HG03558 (cell line): ENCODE measurements around the gene ANKRD33B.
"Not testable (repeated sequence)": the region's sequence is repeated elsewhere in the genome, so short reads cannot be mapped to it uniquely, and the experiment has no call there.

ENCODE experiments used
- ATAC-seq: cut with Tn5 transposase; IDR thresholded peaks from one replicate; pipeline ENCODE4 v1.9.1; 2021; ENCODE audit warnings: moderate number of reproducible peaks; ENCODE audit not compliant: unreplicated experiment; ENCODE audit errors: extremely low read depth

The ANKRD33B gene

DNA sequence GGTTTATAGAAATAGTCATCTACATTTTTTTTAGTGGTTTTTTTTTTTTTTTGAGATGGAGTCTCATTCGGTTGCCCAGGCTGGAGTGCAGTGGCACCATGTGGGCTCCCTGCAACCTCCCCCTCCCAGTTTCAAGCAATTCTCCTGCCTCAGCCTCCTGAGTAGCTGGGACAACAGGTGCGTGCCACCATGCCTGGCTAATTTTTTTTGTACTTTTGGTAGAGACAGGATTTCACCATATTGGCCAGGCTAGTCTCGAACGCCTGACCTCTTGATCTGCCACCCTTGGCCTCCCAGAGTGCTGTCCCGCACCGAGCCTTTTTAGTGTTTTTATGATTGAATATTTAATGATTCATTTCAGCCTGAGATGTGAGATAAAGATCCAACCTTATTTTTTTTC is 27.3 kb downstream of the ANKRD33B start:
- ATAC-seq: no peak

GRCh38 chr5:10591966-10592365 is 28.1 kb downstream of the ANKRD33B start:
- ATAC-seq: no peak

- ATAC-seq: peak; percentile 53
Observed at GRCh38 chr5:10592601-10593000, 28.7 kb downstream of the ANKRD33B start.

DNA sequence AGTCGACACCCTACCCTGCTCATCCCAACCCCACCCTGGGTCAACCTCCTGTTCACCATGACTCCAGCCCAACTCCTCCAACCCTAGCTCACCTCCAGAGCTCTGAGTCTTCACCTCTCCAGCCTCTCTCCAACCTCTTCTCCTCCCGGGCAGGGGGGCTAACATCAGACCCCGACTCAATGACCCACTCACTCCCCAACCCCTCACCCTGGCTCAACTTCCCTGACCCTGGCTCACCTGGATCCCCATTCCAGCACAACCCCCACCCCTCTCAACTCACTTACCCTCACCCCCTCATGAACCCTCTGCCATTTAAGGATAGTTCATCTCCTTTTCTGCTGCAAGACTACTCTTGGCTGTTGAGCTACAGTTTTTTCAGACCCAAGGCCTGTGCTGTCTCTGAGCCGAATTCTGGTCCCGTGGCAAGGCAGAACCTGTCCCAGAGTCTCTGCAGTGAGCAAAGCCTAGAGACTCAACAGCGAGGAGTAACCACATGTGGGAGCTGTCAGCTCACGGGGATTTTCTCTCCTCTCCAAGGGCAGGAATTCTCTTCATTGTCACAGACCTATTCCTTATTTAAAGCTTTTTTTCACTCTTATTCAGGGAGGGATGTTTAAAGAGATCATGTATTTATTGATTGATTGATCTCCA is 29.8 kb downstream of the ANKRD33B start:
- no peak for ATAC-seq

DNA sequence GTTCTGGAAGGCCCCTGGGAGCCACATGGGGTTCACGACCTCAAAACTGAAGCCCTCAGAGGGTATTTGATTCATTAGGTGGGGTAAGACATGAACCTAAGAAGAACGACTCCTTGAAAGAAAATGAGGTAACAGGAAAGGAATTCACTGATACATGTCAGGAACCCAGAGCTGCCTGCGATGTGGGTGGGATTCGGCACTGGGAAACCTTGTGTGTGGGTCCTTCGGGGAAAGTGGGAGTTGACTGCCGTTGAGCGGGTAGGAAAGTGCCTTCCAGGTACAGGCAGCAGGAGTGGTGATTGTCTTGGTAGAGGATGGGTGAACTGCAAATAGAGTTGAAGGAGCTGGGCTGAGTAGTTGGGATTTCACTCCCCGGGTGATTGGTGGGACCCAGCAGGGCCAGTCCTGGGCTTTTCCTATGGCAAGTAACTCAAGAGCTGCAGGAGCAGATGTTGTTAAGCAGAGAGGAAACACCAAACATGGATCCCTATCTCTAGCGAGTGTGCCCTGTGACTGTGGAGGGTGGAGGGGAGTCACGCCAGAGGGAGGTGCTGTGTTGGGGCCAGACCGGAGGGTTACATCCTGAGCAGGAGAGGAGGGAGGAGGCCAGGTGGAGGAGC is 30.8 kb downstream of the ANKRD33B start:
- ATAC-seq: no peak

- no peak for ATAC-seq
Observed at GRCh38 chr5:10595293-10595671, 31.4 kb downstream of the ANKRD33B start.

GRCh38 chr5:10595672-10596309 is 31.9 kb downstream of the ANKRD33B start:
- ATAC-seq: peak; percentile 34

DNA sequence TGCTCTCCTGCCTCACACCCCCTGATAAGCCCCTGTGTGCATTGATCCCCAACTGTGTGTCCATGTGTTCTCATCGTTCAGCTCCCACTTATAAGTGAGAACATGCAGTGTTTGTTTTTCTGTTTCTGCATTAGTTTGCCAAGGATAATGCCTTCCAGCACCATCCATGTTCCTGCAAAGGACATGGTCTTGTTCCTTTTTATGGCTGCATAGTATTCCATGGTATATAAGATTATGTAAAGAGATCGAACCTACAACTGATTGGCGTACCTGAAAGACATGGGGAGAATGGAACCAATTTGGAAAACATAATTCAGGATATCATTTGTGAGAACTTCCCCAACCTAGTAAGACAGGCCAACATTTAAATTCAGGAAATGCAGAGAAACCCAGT is 32.4 kb downstream of the ANKRD33B start:
- ATAC-seq: no peak

DNA sequence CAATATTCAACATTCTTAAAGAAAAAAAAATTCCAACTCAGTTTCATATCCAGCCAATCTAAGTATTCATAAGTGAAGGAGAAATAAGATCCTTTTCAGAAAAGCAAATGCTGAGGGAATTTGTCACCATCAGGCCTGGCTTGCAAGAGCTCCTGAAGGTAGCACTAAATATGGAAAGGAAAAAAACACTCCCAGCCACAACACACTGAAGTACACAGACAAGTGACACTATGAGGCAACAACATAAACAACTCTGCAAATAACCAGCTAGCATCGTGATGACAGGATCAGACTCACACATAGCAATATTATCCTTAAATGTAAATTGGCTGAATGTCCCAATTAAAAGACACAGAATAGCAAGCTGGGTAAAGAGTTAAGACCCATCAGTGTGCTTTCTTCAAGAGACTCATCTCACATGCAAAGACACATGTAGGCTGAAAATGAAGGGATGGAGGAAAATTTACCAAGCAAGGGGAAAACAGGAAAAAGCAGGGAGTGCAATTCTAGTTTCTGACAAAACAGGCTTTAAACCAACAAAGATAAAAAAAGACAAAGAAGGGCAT is 33.1 kb downstream of the ANKRD33B start:
- no peak for ATAC-seq

- ATAC-seq: no peak
Observed at GRCh38 chr5:10599113-10599512, 35.2 kb downstream of the ANKRD33B start.

DNA sequence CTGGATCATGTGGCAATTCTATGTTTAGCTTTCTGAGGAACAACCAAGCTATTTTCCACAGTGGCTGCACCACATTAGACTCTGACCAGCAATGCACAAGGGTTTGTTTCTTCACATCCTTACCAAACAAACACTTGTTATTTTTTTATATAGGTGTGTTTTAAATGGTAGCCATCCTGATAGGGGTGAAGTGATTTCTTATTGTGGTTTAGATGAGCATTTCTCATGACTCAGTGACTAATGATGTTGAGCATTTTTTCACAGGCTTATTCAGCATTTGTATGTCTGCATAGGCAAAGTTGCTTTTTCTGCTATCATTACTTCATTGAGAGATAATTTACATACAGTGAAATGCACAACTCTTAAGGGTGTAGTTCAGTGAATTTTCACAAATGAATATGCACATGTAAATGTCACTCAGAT is 36.0 kb downstream of the ANKRD33B start:
- no peak for ATAC-seq

DNA sequence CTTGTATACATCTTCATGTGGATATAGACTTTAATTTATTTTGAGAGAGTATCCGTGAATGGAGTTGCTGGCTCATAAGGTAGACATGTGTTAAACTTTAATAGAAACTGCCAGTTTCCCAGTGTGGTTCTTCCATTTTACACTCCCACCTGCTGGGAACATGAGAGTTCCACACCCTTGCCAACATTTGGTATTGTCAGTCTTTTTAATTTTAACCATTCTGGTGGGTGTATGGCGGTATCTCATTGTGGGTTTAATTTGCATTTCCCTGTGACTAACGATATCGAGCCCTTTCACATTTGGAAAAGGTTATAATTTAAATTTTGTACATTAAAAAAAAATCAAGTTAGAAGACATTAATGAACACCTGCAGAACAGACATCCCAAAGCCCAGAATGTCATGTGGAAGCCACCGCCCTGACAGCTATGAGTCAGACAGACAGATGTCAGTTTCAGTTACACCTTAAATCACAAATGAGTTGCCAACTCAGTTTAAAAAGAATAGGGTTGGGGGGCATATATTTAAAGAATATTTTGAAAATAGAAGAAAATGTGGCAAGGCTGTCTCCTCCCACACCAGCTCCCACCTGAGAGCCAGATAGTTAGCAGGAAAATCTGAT is 36.9 kb downstream of the ANKRD33B start:
- peak; percentile 76 for ATAC-seq

- ATAC-seq: peak; percentile 27
Observed at GRCh38 chr5:10601246-10602030, 37.6 kb downstream of the ANKRD33B start.

GRCh38 chr5:10602031-10602806 is 38.3 kb downstream of the ANKRD33B start:
- ATAC-seq: no peak

DNA sequence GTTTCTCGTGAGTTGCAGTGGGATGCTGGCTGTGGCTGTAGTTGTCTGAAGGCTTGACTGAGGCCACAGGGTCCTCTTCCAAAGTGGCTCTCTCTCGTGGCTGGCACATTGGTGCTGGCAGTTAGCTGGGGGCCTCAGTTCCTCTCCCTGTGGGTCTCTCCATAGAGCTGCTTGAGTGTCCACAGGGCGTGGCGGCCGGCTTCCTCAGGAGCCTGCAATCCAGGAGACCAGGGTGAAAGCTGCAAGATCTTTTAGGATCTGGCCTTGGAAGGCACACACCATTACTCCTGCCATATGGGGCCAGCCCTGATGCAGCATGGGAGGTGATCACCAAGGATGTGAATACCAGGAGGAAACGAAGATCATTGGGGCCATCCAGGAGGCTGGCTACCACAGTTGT is 41.1 kb downstream of the ANKRD33B start:
- ATAC-seq: no peak

DNA sequence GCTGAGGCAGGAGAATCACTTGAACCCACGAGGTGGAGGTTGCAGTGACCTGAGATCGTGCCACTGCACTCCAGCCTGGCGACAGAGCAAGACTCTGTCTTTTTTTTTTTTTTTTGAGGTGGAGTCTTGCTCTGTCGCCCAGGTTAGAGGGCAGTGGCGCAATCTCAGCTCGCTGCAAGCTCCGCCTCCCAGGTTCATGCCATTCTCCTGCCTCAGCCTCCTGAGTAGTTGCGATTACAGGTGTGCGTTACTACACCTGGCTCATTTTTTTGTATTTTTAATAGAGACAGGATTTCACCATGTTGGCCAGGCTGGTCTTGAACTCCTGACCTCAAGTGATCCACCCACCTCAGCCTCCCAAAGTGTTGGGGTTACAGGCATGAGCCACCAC is 42.8 kb downstream of the ANKRD33B start:
- ATAC-seq: not testable (repeated sequence)

DNA sequence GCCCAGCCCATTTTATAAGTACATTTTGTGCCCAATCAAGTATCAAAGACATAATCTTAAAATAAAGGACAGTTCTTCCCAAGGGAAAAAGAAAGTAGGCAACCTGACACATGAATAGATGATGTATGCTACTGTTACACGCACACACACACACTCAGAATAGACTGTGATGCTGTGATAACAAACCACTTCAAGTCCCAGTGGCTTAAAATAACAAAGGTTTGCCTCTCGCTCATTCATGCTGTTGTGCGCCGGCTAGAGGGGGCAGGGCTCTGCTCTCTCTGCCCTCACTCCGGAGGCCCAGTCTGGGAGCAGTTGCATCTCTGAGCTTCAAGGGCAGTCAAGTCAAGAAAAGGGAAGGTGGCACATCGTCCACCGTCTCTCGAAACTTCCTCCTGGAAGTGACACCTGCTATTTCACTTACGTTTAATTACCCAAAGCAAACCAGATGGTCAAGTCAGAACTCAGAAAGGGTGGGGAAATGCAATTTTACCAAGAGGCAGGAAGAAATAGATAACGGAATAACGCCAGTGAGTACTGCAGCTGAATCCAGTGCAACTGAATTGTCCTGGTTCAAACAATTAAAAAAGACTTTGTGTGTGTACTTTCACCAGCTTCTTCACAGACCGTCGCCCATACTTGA is 43.3 kb downstream of the ANKRD33B start:
- peak; percentile 84 for ATAC-seq

- ATAC-seq: peak; percentile 29
Observed at GRCh38 chr5:10607666-10608073, 43.8 kb downstream of the ANKRD33B start.

DNA sequence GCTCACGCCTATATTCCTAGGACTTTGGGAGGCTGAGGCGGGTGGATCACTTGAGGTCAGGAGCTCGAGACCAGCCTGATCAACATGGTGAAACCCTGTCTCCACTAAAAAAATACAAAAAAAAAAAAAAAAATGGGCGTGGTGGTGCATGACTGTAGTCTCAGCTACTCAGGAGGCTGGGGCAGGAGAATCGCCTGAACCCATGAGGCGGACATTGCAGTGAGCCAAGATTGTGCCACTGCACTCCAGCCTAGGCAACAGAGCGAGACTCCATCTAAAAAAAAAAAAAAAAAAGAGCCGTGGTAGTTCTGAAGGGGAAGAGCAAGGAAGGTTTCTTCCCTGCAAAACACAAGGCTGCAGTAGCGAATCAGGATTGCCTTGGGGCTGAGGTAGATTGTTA is 44.2 kb downstream of the ANKRD33B start:
- ATAC-seq: not testable (repeated sequence)
